ENCODE measurements around the gene ARSJ. TPM values are rescaled to one million over a fixed set of nuclear protein-coding genes. Genes with fewer than 3 reads are reported as not detected.

Gene ARSJ
- total RNA-seq, 1 donor = 24.6 TPM

DNA sequence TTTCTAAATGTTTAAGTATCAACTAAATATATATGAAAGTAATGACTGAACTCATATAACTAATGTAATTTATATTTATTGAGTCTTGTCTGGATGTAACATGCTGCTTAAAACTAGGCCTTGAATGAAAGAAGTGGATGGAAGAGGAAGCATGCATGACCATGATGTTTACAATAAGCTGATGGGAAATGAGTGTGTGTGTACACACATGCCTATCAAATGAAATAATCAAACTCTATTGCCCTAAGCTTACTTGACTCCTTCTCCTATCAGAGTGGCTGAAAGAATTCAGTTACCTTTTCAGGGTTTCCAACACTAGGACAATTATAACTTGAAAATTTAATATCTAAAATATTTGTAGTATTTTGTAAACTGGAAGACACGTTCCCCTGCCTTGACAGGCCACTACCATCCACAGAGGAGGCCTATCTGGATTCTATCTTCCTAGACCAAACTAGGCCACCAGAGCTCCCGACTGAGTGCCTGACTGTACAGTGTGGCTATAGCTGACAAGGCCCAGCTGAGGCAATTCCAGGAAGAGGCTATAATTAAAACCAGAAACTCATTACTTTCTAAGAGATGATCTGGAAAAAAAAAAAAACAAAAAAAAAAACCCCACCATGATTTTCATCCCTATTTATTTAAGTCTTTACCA, 7.6 kb downstream of the ARSJ start:
- Histone ChIP-seq H3K36me3 (ENCODE audit: insufficient read depth, low read length) (peaks cover 8% of the 10 kb centered on the region), H3K4me1 (ENCODE audit: insufficient read depth, low read length) (peaks cover 38% of the 10 kb centered on the region), H3K4me2 (ENCODE audit: insufficient read depth, low read length) (no peak overlapping the region), H3K4me3 (ENCODE audit: insufficient read depth, low read length) (no peak overlapping the region), H2AFZ (ENCODE audit: low read length) (no peak overlapping the region), H3K9me3 (ENCODE audit: low read depth, low read length) (no peaks in the 10 kb centered on the region), H3K27ac (ENCODE audit: low read depth, low read length) (peak overlapping the region; percentile 2), H3K27me3 (ENCODE audit: insufficient read depth, low read length) (no peaks in the 10 kb centered on the region), H4K20me1 (ENCODE audit: insufficient read depth, low read length) (no peaks in the 10 kb centered on the region), H3K79me2 (ENCODE audit: insufficient read depth, low read length) (peaks cover 92% of the 10 kb centered on the region)
- no peak for DNase-seq (ENCODE audit: insufficient read length, low spot score, missing footprints)
- TF ChIP-seq, protein P1, sequence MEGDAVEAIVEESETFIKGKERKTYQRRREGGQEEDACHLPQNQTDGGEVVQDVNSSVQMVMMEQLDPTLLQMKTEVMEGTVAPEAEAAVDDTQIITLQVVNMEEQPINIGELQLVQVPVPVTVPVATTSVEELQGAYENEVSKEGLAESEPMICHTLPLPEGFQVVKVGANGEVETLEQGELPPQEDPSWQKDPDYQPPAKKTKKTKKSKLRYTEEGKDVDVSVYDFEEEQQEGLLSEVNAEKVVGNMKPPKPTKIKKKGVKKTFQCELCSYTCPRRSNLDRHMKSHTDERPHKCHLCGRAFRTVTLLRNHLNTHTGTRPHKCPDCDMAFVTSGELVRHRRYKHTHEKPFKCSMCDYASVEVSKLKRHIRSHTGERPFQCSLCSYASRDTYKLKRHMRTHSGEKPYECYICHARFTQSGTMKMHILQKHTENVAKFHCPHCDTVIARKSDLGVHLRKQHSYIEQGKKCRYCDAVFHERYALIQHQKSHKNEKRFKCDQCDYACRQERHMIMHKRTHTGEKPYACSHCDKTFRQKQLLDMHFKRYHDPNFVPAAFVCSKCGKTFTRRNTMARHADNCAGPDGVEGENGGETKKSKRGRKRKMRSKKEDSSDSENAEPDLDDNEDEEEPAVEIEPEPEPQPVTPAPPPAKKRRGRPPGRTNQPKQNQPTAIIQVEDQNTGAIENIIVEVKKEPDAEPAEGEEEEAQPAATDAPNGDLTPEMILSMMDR (IDR thresholded peaks at IDR 0.05; ENCODE audit: extremely low read depth, low read depth, low read length) = no peak

DNA sequence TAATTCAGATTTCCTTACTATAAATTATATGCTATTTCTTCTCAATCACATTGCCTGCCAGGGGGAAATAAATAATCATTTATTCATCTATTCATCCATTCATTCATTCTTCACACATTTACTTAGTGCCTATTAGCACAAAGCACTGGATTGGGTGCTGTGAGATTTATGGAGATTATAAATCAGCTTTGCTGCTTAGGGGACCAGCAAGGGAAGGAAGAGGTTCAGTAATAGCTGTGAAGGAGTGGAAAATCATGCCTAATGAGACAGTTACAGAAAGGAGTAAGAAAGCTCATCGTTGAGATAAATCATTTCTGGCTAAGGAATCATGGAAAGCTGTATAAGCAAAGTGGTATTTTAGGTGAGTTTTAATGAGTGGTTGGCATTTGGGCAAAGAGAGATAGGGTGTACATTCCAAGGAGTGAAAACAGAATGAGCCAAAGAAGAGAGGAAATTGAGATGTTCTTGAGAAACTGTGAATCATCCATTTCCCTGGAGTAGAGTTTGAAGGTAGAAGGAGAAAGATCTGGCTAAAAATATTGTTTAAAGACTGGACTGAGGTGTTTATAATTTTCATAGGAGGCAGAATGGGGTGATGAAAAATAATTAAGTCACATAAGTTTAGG, 9.6 kb downstream of the ARSJ start:
- DNase-seq (ENCODE audit: insufficient read length, low spot score, missing footprints) = no peak
- no peak overlapping the region for H3K4me3 ChIP-seq (ENCODE audit: insufficient read depth, low read length)

DNA sequence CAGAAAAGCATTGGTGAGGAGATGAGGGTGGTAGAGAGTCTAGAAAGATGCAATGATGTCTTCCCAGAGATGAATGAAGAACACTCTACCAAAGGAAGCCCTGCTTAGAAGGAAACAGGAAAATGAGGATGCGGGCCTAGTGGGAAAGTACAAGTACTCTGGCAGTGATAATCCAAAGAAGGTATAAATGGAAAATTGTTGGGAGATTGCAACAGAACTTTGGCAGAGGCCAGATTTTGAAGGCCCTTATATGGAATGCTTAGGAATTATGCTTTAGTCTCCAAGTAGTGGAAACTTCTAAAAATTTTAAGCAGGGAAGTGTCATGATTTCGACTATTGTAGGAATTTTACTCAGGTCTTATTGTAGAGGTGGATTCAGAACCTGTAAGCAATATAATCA, 11.0 kb downstream of the ARSJ start:
- H4K20me1 ChIP-seq (ENCODE audit: insufficient read depth, low read length) = no peaks in the 10 kb centered on the region
- no peaks in the 10 kb centered on the region for H3K9me3 ChIP-seq (ENCODE audit: low read depth, low read length)
- H3K4me1 ChIP-seq (ENCODE audit: insufficient read depth, low read length) = peaks cover 37% of the 10 kb centered on the region
- no peaks in the 10 kb centered on the region for H3K27me3 ChIP-seq (ENCODE audit: insufficient read depth, low read length)
- no peak overlapping the region for H2AFZ ChIP-seq (ENCODE audit: low read length)
- H3K79me2 ChIP-seq (ENCODE audit: insufficient read depth, low read length) = peaks cover 84% of the 10 kb centered on the region
- H3K36me3 ChIP-seq (ENCODE audit: insufficient read depth, low read length) = peaks cover 14% of the 10 kb centered on the region
- no peak overlapping the region for H3K27ac ChIP-seq (ENCODE audit: low read depth, low read length)
- no peak overlapping the region for H3K4me2 ChIP-seq (ENCODE audit: insufficient read depth, low read length)
- TF ChIP-seq, protein P1 (IDR thresholded peaks at IDR 0.05; ENCODE audit: extremely low read depth, low read depth, low read length) = no peak
- peak; percentile 49 for DNase-seq (ENCODE audit: insufficient read length, low spot score, missing footprints)
- H3K4me3 ChIP-seq (ENCODE audit: insufficient read depth, low read length) = no peak overlapping the region

More for the DNA sequence above, 9.6 kb downstream of the ARSJ start:
- H3K27ac ChIP-seq (ENCODE audit: low read depth, low read length) = peak overlapping the region; percentile 41
- H3K36me3 ChIP-seq (ENCODE audit: insufficient read depth, low read length) = peaks cover 11% of the 10 kb centered on the region
- H3K4me2 ChIP-seq (ENCODE audit: insufficient read depth, low read length) = no peak overlapping the region
- H3K4me1 ChIP-seq (ENCODE audit: insufficient read depth, low read length) = peaks cover 38% of the 10 kb centered on the region
- no peaks in the 10 kb centered on the region for H3K9me3 ChIP-seq (ENCODE audit: low read depth, low read length)
- peaks cover 84% of the 10 kb centered on the region for H3K79me2 ChIP-seq (ENCODE audit: insufficient read depth, low read length)
- H3K27me3 ChIP-seq (ENCODE audit: insufficient read depth, low read length) = no peaks in the 10 kb centered on the region
- TF ChIP-seq, protein P1 (IDR thresholded peaks at IDR 0.05; ENCODE audit: extremely low read depth, low read depth, low read length) = no peak
- H4K20me1 ChIP-seq (ENCODE audit: insufficient read depth, low read length) = no peaks in the 10 kb centered on the region
- H2AFZ ChIP-seq (ENCODE audit: low read length) = no peak overlapping the region

DNA sequence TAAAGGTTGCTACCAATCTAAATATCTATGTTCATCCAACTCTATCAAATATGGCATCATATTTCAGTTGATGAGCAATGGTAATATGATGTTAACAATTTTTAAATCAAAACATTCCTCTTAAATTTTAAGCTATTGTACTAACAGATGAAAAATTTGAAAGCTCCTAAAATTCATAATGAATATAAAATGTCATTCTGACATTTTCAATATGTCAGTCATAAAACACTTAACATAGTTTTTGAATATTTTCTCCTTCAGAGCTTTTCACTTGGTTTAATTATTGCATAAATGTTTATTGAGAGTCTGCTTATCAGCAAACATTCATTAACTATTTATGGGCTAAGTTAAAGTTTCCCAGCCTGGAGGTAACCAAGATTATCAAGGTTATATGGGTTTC, 11.8 kb downstream of the ARSJ start:
- H4K20me1 ChIP-seq (ENCODE audit: insufficient read depth, low read length) = no peaks in the 10 kb centered on the region
- DNase-seq (ENCODE audit: insufficient read length, low spot score, missing footprints) = no peak
- no peak overlapping the region for H3K4me3 ChIP-seq (ENCODE audit: insufficient read depth, low read length)
- H3K9me3 ChIP-seq (ENCODE audit: low read depth, low read length) = no peaks in the 10 kb centered on the region
- H3K4me2 ChIP-seq (ENCODE audit: insufficient read depth, low read length) = no peak overlapping the region
- H2AFZ ChIP-seq (ENCODE audit: low read length) = no peak overlapping the region
- H3K27ac ChIP-seq (ENCODE audit: low read depth, low read length) = peak overlapping the region; percentile 11
- peaks cover 84% of the 10 kb centered on the region for H3K79me2 ChIP-seq (ENCODE audit: insufficient read depth, low read length)
- H3K27me3 ChIP-seq (ENCODE audit: insufficient read depth, low read length) = no peaks in the 10 kb centered on the region
- peaks cover 34% of the 10 kb centered on the region for H3K4me1 ChIP-seq (ENCODE audit: insufficient read depth, low read length)
- peaks cover 16% of the 10 kb centered on the region for H3K36me3 ChIP-seq (ENCODE audit: insufficient read depth, low read length)
- TF ChIP-seq, protein P1 (IDR thresholded peaks at IDR 0.05; ENCODE audit: extremely low read depth, low read depth, low read length) = no peak

Data from osteoblast (primary cell).